IMR-90 (cell line): ENCODE results near the gene RASSF5. TPM values are rescaled to one million over a fixed set of nuclear protein-coding genes. Genes with fewer than 3 reads are reported as not detected.

ENCODE experiments used
- CHD1 ChIP-seq: IDR thresholded peaks from 2 replicates; pipeline ENCODE4 v1.6.1; 2012; ENCODE audit warnings: low read depth, low read length, improper control_type of control experiment
- ELK1 ChIP-seq: fragments of 150-350 bp; IDR thresholded peaks from 2 replicates; pipeline ENCODE4 v1.6.1; 2016; ENCODE audit warnings: low read depth, mild to moderate bottlenecking, low read length, moderate library complexity, borderline replicate concordance
- polyA plus RNA-seq, 3 experiments: library from polyadenylated mRNA; depleted of rRNA; stranded (reverse); fragments of >200 nt; gene quantifications; 2 replicates each; pipeline ENCODE4 v1.2.3, GENCODE V29; 2012; ENCODE audit warnings: low replicate concordance in 1 of 3
- total RNA-seq: library from RNA; depleted of rRNA; stranded (reverse); fragments of >200 nt; gene quantifications from 2 replicates; pipeline ENCODE4 v1.2.3, GENCODE V29; 2012

The RASSF5 gene
- total and polyA plus RNA-seq, 2 of the 4 experiments (the other 2 are of a cell fraction) = 0.18 to 1.1 TPM

DNA sequence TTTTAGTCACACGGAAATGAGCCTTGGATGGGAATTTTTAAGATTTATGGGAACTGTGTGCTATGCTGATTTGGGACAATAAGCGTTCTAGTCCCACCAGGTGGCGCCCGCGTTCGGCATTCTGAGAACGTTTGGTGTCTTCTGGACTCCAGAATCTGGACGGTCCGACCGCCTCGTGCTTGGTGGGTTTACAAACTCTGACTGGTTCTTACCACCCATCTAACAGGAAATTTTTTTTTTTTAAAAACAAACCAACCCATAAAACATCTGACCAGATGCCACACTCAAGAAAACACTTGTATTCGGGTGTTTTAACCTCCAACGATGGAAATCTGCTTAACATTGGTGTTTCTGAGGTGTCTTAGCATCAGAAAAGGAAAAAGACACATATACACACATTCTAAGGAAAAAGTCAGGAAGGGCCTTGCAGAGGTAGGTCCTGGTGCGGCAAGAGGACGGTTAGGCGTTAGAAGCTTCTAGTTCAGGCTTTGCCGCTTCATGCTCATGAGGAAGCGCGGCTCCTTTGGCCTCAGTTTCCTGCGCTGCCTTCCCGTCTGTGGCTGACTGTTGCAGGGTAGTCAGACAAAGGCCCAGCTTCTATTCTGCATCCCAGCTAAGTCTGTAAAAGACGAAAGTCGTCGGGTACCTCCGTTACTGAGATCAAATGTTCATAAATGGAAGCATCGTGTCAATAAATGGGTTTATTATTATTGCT, 127.2 kb downstream of the RASSF5 start (continued):
- no peak for TF ChIP-seq ELK1
- TF ChIP-seq CHD1 = no peak
